GM12878 (cell line): Measurements from ENCODE around the gene PMEL. TPM values are rescaled to one million over a fixed set of nuclear protein-coding genes. Genes with fewer than 3 reads are reported as not detected.

Source experiments
- ASH2L ChIP-seq: fragments of 300-600, 200-600 bp; sonication (generic); IDR thresholded peaks from 2 replicates; pipeline ENCODE4 v1.6.1; 2017; ENCODE audit warnings: low read depth, mild to moderate bottlenecking, borderline replicate concordance
- BACH1 ChIP-seq: fragments of 450-650 bp; IDR thresholded peaks from 2 replicates; pipeline ENCODE4 v1.6.1; 2017; ENCODE audit warnings: mild to moderate bottlenecking, borderline replicate concordance
- BMI1 ChIP-seq: fragments of 450-650 bp; IDR thresholded peaks from 2 replicates; pipeline ENCODE4 v1.6.1; 2016; ENCODE audit warnings: mild to moderate bottlenecking, moderate library complexity, borderline replicate concordance
- CBX3 ChIP-seq: fragments of 200-600 bp; sonication (generic); IDR thresholded peaks from 2 replicates; pipeline ENCODE4 v1.6.1; 2016; ENCODE audit warnings: low read depth, borderline replicate concordance
- CHD4 ChIP-seq: fragments of 200-600 bp; sonication (generic); IDR thresholded peaks from 2 replicates; pipeline ENCODE4 v1.6.1; 2016; ENCODE audit warnings: mild to moderate bottlenecking
- CREB1 ChIP-seq: IDR thresholded peaks from 2 replicates; pipeline ENCODE4 v1.6.1; 2012; ENCODE audit warnings: low read depth, mild to moderate bottlenecking, inconsistent platforms
- CREM ChIP-seq: IDR thresholded peaks from 2 replicates; pipeline ENCODE4 v1.6.1; 2014; ENCODE audit warnings: antibody characterized with exemption, low read depth
- FOS ChIP-seq: IDR thresholded peaks from 3 replicates; pipeline ENCODE4 v1.6.1; 2011; ENCODE audit warnings: borderline replicate concordance; ENCODE audit not compliant: insufficient read length; ENCODE audit errors: extremely low read depth
- IRF4 ChIP-seq: IDR thresholded peaks from 2 replicates; pipeline ENCODE4 v1.6.1; 2011; ENCODE audit warnings: low read depth, low read length
- NBN ChIP-seq: fragments of 450-650 bp; IDR thresholded peaks from 2 replicates; pipeline ENCODE4 v1.6.1; 2016
- NR2C1 ChIP-seq: fragments of 450-650 bp; IDR thresholded peaks from 2 replicates; pipeline ENCODE4 v1.6.1; 2017; ENCODE audit warnings: antibody characterized with exemption, mild to moderate bottlenecking, moderate library complexity
- PAX8 ChIP-seq: fragments of 450-650 bp; IDR thresholded peaks from 2 replicates; pipeline ENCODE4 v1.6.1; 2017; ENCODE audit warnings: mild to moderate bottlenecking, moderate library complexity
- SMAD5 ChIP-seq: IDR thresholded peaks from 2 replicates; pipeline ENCODE4 v1.6.1; 2016; ENCODE audit warnings: antibody characterized with exemption, low read depth
- SREBF2 ChIP-seq: IDR thresholded peaks from 2 replicates; pipeline ENCODE4 v1.6.1; 2012; ENCODE audit warnings: mild to moderate bottlenecking, low read length
- STAT1 ChIP-seq: fragments of 450-650 bp; conservative IDR thresholded peaks from 2 replicates; pipeline ENCODE4 v1.6.1; 2014; ENCODE audit warnings: antibody characterized with exemption, mild to moderate bottlenecking
- ZNF217 ChIP-seq: fragments of 450-650 bp; IDR thresholded peaks from 2 replicates; pipeline ENCODE4 v1.6.1; 2017; ENCODE audit warnings: antibody characterized with exemption, mild to moderate bottlenecking
- ZNF24 ChIP-seq: fragments of 450-650 bp; IDR thresholded peaks from 2 replicates; pipeline ENCODE4 v1.6.1; 2017; ENCODE audit warnings: antibody characterized with exemption, mild to moderate bottlenecking
- polyA plus RNA-seq, 11 experiments: library from polyadenylated mRNA; depleted of rRNA in 4 of 11; unstranded in 6 of 11; stranded (reverse) in 5 of 11; fragments of >200 nt; fragmentation: Nextera tagmentation in 4 of 11; fragmentation: Illumina TruSeq in 1 of 11; extraction: Ambion mirVana in 4 of 11; extraction: Trizol in 1 of 11; gene quantifications; 1 replicate in 1 of 11; 2 replicates in 10 of 11; pipeline versions ENCODE4 v1.2.1 to v1.2.3, GENCODE V29; 2011 to 2016; ENCODE audit warnings: inconsistent platforms in 2 of 11, missing spikeins in 2 of 11, low read depth in 1 of 11
- total RNA-seq, 4 experiments: library from RNA; depleted of rRNA in 3 of 4; stranded (reverse); fragments of >200 nt in 3 of 4; fragmentation: Illumina TruSeq in 1 of 4; extraction: Trizol in 1 of 4; gene quantifications; 2 replicates each; pipeline versions ENCODE4 v1.2.1 to v1.2.3, GENCODE V29; 2013 to 2021
- TF ChIP-seq, protein P1 (sequence below): fragments of 450-650 bp; IDR thresholded peaks from 2 replicates; pipeline ENCODE4 v1.6.1; 2017; ENCODE audit warnings: mild to moderate bottlenecking, low read depth, inconsistent platforms; ENCODE audit not compliant: poor library complexity, severe bottlenecking
- TF ChIP-seq, protein P2 (sequence below): fragments of 450-650 bp; IDR thresholded peaks from 2 replicates; pipeline ENCODE4 v1.6.1; 2017; ENCODE audit warnings: borderline replicate concordance
- TF ChIP-seq, protein P3 (sequence below): fragments of 450-650 bp; formaldehyde crosslinking; IDR thresholded peaks from 2 replicates; pipeline ENCODE4 v1.4.0; 2020; ENCODE audit warnings: mild to moderate bottlenecking, moderate library complexity
- TF ChIP-seq, protein P4 (sequence below): fragments of 150-350 bp; IDR thresholded peaks from 2 replicates; pipeline ENCODE4 v1.6.1; 2016; ENCODE audit warnings: low read depth, low read length

Gene PMEL
- total and polyA plus RNA-seq, 10 of the 15 experiments (the other 5 are each of a cell fraction or from before 2014, with no cell fraction given): 0.32 to 1.6 (median 0.56) TPM

DNA sequence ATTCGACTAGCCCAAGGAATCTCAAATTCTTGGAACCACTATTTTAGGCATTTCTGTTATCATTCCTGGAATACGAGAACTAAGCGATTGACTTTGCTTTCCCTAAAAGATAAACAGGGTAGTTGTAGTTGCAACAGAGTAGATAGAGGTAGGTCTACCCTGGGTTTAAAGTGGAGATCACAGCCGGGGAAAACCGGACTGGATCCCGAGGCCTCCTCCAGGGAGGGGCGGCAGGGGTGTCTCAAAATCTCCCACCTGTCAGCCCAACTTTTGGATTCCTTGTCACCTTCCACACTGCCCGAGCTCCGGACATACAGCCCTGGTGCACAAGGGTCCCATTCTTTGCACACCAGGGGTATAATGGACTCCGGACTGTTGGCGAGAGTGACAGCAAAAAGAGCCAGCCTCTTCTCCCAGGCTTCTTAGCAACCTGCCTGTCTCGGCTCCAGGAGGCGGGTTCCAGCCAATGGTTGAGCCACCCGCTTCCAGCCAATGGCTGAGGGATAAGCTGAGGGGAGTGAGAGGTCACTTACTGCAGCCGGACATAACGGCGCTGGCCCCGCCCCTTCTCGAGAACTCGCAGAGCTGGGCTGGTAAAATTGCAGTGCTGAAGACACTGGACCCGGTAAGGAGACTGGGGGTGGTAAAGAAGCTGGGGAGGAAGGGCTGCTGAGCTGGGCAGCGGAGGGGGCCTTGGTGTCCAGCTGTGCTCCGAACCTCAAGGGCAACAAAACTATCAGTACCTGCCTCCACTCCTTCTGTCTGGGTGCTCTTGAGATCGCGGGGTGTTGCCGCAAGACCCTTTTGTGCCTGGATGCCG, 31.1 kb upstream of the PMEL start, which contains the start of gene SUOX (continued):
- TF ChIP-seq, protein P1, sequence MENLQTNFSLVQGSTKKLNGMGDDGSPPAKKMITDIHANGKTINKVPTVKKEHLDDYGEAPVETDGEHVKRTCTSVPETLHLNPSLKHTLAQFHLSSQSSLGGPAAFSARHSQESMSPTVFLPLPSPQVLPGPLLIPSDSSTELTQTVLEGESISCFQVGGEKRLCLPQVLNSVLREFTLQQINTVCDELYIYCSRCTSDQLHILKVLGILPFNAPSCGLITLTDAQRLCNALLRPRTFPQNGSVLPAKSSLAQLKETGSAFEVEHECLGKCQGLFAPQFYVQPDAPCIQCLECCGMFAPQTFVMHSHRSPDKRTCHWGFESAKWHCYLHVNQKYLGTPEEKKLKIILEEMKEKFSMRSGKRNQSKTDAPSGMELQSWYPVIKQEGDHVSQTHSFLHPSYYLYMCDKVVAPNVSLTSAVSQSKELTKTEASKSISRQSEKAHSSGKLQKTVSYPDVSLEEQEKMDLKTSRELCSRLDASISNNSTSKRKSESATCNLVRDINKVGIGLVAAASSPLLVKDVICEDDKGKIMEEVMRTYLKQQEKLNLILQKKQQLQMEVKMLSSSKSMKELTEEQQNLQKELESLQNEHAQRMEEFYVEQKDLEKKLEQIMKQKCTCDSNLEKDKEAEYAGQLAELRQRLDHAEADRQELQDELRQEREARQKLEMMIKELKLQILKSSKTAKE: no peak
- TF ChIP-seq STAT1: no peak
- peak; percentile 61; the same call in 1 of the 2 replicates for TF ChIP-seq NR2C1
- no peak for TF ChIP-seq CREM
- TF ChIP-seq, protein P2, sequence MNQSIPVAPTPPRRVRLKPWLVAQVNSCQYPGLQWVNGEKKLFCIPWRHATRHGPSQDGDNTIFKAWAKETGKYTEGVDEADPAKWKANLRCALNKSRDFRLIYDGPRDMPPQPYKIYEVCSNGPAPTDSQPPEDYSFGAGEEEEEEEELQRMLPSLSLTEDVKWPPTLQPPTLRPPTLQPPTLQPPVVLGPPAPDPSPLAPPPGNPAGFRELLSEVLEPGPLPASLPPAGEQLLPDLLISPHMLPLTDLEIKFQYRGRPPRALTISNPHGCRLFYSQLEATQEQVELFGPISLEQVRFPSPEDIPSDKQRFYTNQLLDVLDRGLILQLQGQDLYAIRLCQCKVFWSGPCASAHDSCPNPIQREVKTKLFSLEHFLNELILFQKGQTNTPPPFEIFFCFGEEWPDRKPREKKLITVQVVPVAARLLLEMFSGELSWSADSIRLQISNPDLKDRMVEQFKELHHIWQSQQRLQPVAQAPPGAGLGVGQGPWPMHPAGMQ: no peak
- TF ChIP-seq CBX3: no peak
- TF ChIP-seq NBN: 0 out of 2 replicates have a peak, but pooled peaks have one; percentile 0
- TF ChIP-seq PAX8: 0 out of 2 replicates have a peak, but pooled peaks have one; percentile 46
- no peak for TF ChIP-seq ASH2L
- peak; percentile 30 for TF ChIP-seq FOS
- TF ChIP-seq SMAD5: 0 out of 2 replicates have a peak, but pooled peaks have one; percentile 10
- TF ChIP-seq CHD4: no peak
- no peak for TF ChIP-seq IRF4
- TF ChIP-seq, protein P3, sequence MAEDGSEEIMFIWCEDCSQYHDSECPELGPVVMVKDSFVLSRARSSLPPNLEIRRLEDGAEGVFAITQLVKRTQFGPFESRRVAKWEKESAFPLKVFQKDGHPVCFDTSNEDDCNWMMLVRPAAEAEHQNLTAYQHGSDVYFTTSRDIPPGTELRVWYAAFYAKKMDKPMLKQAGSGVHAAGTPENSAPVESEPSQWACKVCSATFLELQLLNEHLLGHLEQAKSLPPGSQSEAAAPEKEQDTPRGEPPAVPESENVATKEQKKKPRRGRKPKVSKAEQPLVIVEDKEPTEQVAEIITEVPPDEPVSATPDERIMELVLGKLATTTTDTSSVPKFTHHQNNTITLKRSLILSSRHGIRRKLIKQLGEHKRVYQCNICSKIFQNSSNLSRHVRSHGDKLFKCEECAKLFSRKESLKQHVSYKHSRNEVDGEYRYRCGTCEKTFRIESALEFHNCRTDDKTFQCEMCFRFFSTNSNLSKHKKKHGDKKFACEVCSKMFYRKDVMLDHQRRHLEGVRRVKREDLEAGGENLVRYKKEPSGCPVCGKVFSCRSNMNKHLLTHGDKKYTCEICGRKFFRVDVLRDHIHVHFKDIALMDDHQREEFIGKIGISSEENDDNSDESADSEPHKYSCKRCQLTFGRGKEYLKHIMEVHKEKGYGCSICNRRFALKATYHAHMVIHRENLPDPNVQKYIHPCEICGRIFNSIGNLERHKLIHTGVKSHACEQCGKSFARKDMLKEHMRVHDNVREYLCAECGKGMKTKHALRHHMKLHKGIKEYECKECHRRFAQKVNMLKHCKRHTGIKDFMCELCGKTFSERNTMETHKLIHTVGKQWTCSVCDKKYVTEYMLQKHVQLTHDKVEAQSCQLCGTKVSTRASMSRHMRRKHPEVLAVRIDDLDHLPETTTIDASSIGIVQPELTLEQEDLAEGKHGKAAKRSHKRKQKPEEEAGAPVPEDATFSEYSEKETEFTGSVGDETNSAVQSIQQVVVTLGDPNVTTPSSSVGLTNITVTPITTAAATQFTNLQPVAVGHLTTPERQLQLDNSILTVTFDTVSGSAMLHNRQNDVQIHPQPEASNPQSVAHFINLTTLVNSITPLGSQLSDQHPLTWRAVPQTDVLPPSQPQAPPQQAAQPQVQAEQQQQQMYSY (CRISPR knock-in tag): no peak
- TF ChIP-seq, protein P4, sequence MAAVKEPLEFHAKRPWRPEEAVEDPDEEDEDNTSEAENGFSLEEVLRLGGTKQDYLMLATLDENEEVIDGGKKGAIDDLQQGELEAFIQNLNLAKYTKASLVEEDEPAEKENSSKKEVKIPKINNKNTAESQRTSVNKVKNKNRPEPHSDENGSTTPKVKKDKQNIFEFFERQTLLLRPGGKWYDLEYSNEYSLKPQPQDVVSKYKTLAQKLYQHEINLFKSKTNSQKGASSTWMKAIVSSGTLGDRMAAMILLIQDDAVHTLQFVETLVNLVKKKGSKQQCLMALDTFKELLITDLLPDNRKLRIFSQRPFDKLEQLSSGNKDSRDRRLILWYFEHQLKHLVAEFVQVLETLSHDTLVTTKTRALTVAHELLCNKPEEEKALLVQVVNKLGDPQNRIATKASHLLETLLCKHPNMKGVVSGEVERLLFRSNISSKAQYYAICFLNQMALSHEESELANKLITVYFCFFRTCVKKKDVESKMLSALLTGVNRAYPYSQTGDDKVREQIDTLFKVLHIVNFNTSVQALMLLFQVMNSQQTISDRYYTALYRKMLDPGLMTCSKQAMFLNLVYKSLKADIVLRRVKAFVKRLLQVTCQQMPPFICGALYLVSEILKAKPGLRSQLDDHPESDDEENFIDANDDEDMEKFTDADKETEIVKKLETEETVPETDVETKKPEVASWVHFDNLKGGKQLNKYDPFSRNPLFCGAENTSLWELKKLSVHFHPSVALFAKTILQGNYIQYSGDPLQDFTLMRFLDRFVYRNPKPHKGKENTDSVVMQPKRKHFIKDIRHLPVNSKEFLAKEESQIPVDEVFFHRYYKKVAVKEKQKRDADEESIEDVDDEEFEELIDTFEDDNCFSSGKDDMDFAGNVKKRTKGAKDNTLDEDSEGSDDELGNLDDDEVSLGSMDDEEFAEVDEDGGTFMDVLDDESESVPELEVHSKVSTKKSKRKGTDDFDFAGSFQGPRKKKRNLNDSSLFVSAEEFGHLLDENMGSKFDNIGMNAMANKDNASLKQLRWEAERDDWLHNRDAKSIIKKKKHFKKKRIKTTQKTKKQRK: 0 out of 2 replicates have a peak, but pooled peaks have one; percentile 17
- TF ChIP-seq ZNF24: no peak
- peak; percentile 74; the same call in 1 of the 2 replicates for TF ChIP-seq CREB1
- TF ChIP-seq BMI1: no peak
- TF ChIP-seq BACH1: no peak; the same call in 1 of the 2 replicates
- TF ChIP-seq ZNF217: no peak
- TF ChIP-seq SREBF2: no peak
